D721Med (cell line): Measurements from ENCODE around the gene SCN9A.
A peak's percentile ranks its signal among the peaks of the same experiment; 100 is the strongest.
"Not testable (repeated sequence)": the region's sequence is repeated elsewhere in the genome, so short reads cannot be mapped to it uniquely, and the experiment has no call there.

Experiments
- DNase-seq: peaks from one replicate; pipeline ENCODE4 v3.0.0; 2011; ENCODE audit warnings: low spot score; ENCODE audit not compliant: insufficient read length
- FAIRE-seq: peaks from 2 replicates; lab custom pipeline; 2011; peaks lifted over from hg19 to GRCh38; lab: Jason Lieb, UNC
- CTCF ChIP-seq: IDR thresholded peaks from 2 replicates; pipeline ENCODE4 v1.5.1; 2012; ENCODE audit warnings: mild to moderate bottlenecking, control low read depth; ENCODE audit not compliant: insufficient read depth; ENCODE audit errors: missing control alignments

Gene SCN9A

GRCh38 chr2:166365239-166365638 is 10.5 kb downstream of the SCN9A start:
- no peak for TF ChIP-seq CTCF
- no peak for FAIRE-seq
- no peak for DNase-seq

GRCh38 chr2:166364476-166365161 is 11.1 kb downstream of the SCN9A start:
- DNase-seq = no peak
- no peak for FAIRE-seq
- no peak for TF ChIP-seq CTCF

GRCh38 chr2:166361351-166362153 is 14.2 kb downstream of the SCN9A start:
- FAIRE-seq = no peak
- DNase-seq = no peak
- peak; percentile 43 for TF ChIP-seq CTCF

- FAIRE-seq (no peak), DNase-seq (no peak)
- TF ChIP-seq CTCF = no peak
Observed at GRCh38 chr2:166360906-166361305, 14.8 kb downstream of the SCN9A start.

GRCh38 chr2:166360426-166360825 is 15.3 kb downstream of the SCN9A start:
- no peak for FAIRE-seq
- no peak for TF ChIP-seq CTCF

GRCh38 chr2:166357950-166358321 is 17.8 kb downstream of the SCN9A start:
- FAIRE-seq, DNase-seq: not testable (repeated sequence)

More at GRCh38 chr2:166360426-166360825, 15.3 kb downstream of the SCN9A start:
- DNase-seq = no peak

- FAIRE-seq (no peak), DNase-seq (no peak)
- no peak for TF ChIP-seq CTCF
Observed at GRCh38 chr2:166357068-166357949, 18.4 kb downstream of the SCN9A start.
